AG09319 (cell line): ENCODE data around the gene CDK18.

Experiments used
- DNase-seq: peaks from one replicate; pipeline ENCODE4 v3.0.0-alpha.2; 2010; ENCODE audit warnings: low read depth; ENCODE audit errors: extremely low read depth
- CTCF ChIP-seq: IDR thresholded peaks from 2 replicates; pipeline ENCODE4 v1.5.1; 2011; ENCODE audit warnings: low read depth, mild to moderate bottlenecking, inconsistent platforms, low read length, moderate library complexity

The CDK18 gene

GRCh38 chr1:205519541-205520131 is 15.2 kb downstream of the CDK18 start:
- TF ChIP-seq CTCF: no peak
- DNase-seq: no peak

GRCh38 chr1:205520709-205521108 is 16.2 kb downstream of the CDK18 start:
- no peak for TF ChIP-seq CTCF
- DNase-seq: no peak

GRCh38 chr1:205521686-205522085 is 17.2 kb downstream of the CDK18 start:
- no peak for TF ChIP-seq CTCF
- DNase-seq: no peak

- no peak for DNase-seq
- TF ChIP-seq CTCF: no peak
These were observed 18.2 kb downstream of the CDK18 start for GRCh38 chr1:205522692-205523091.

- no peak for DNase-seq
- TF ChIP-seq CTCF: no peak
These were observed 18.9 kb downstream of the CDK18 start for GRCh38 chr1:205523261-205523890.

GRCh38 chr1:205523891-205524793 is 19.7 kb downstream of the CDK18 start:
- TF ChIP-seq CTCF: peak; percentile 82
- DNase-seq: peak; percentile 16

GRCh38 chr1:205524794-205525101 is 20.3 kb downstream of the CDK18 start:
- no peak for DNase-seq
- TF ChIP-seq CTCF: no peak
